Gastrocnemius medialis (tissue), 4 donors: ENCODE results near the gene TUBB3. TPM values are rescaled to one million over a fixed set of nuclear protein-coding genes. Genes with fewer than 3 reads are reported as not detected.

ENCODE experiments used
- ATAC-seq, 2 donors: fragments of 150-250 bp; one replicate each; pipeline ENCODE4 v1.9.1; 2016
- DNase-seq, 2 donors: peaks; one replicate each; pipeline ENCODE4 v3.0.0-alpha.2; 2019
- H3K27ac ChIP-seq, 4 donors: fragments of 200-600 bp; sonication (generic); 1 replicate in 1 of 4; 2 replicates in 3 of 4; pipeline ENCODE4 v1.5.1; 2016 to 2018; ENCODE audit warnings: mild to moderate bottlenecking in 2 of 4, moderate library complexity in 1 of 4
- H3K27me3 ChIP-seq, 3 donors: fragments of 200-600 bp; sonication (generic) in 2 of 3; 1 replicate in 1 of 3; 2 replicates in 2 of 3; pipeline versions ENCODE4 v1.5.1 to v1.6.0; 2016 to 2019; ENCODE audit warnings: mild to moderate bottlenecking in 1 of 3, moderate library complexity in 1 of 3
- H3K36me3 ChIP-seq, 2 donors: fragments of 200-600 bp; sonication (generic) in 1 of 2; one replicate each; pipeline ENCODE4 v1.5.1; 2017 to 2018
- H3K4me1 ChIP-seq, 2 donors: fragments of 200-600 bp; sonication (generic) in 1 of 2; one replicate each; pipeline ENCODE4 v1.5.1; 2016 to 2017; ENCODE audit warnings: mild to moderate bottlenecking in 2 of 2
- H3K4me3 ChIP-seq, 4 donors: fragments of 200-600 bp; sonication (generic) in 3 of 4; 1 replicate in 1 of 4; 2 replicates in 3 of 4; pipeline ENCODE4 v1.5.1; 2016 to 2019; ENCODE audit warnings: mild to moderate bottlenecking in 2 of 4
- H3K9me3 ChIP-seq, 3 donors: fragments of 200-600 bp; sonication (generic) in 2 of 3; 1 replicate in 1 of 3; 2 replicates in 2 of 3; pipeline ENCODE4 v1.5.1; 2016 to 2019
- CTCF ChIP-seq, 5 experiments: fragments of 450-650 bp in 3 of 5; fragments of 200-600 bp in 2 of 5; sonication (generic) in 2 of 5; IDR thresholded peaks in 4 of 5; conservative IDR thresholded peaks in 1 of 5; 1 replicate in 4 of 5; 2 replicates in 1 of 5; pipeline ENCODE4 v1.5.1; 2016 to 2019; ENCODE audit warnings: antibody characterized with exemption in 5 of 5, mild to moderate bottlenecking in 3 of 5, moderate library complexity in 3 of 5
- POLR2A ChIP-seq, 2 donors: fragments of 450-650 bp; IDR thresholded peaks; one replicate each; pipeline ENCODE4 v1.6.1; 2017; ENCODE audit warnings: antibody characterized with exemption in 2 of 2, mild to moderate bottlenecking in 2 of 2, moderate library complexity in 2 of 2
- in situ Hi-C, 4 donors: fragments of 200-750 bp; cut with MboI; loops; one replicate each; pipeline versions ENCODE4 v1.15.0 to v1.8.0; 2017; ENCODE audit warnings: low sequenced_read_pairs in 4 of 4
- intact Hi-C: fragments of 100-400 bp; cut with DNase I; formaldehyde crosslinking; loops from one replicate; pipeline ENCODE4 v1.15.1; 2023; ENCODE audit warnings: low total_unique reads
- total RNA-seq, 4 donors: library from RNA; depleted of rRNA; stranded (reverse); fragments of >200 nt; gene quantifications; one replicate each; pipeline versions ENCODE4 v1.1.0 to v1.2.3, GENCODE V29; 2016

The TUBB3 gene
- total RNA-seq, 4 donors from 2014 or later, result 1.1 TPM; not detected in 3

GRCh38 chr16:89938175-89938885, 15.2 kb downstream of the TUBB3 start:
- Histone ChIP-seq H3K4me1 (no peaks in the 10 kb centered on the region), H3K27ac (no peak overlapping the region), H3K4me3 (no peak overlapping the region), H3K36me3 (no peaks in the 10 kb centered on the region), H3K9me3 (no peaks in the 10 kb centered on the region), H3K27me3 (peaks cover 0 to 2% (median 0%) of the 10 kb centered on the region in 3 donors)
- no peak for TF ChIP-seq POLR2A (IDR thresholded peaks at IDR 0.05)
- TF ChIP-seq CTCF (IDR thresholded peaks at IDR 0.05 in 4 of 5, conservative IDR thresholded peaks at IDR 0.05 in 1 of 5), result no peak
- DNase-seq, result no peak
- intact Hi-C loops (no loop called here), in situ Hi-C loops (no loop called here)
- ATAC-seq, result no peak

- Histone ChIP-seq H3K4me3 (no peak overlapping the region), H3K4me1 (peaks cover 7 to 12% of the 10 kb centered on the region in 2 donors), H3K9me3 (no peaks in the 10 kb centered on the region), H3K27ac (no peak overlapping the region), H3K36me3 (no peaks in the 10 kb centered on the region), H3K27me3 (peaks cover 0 to 5% (median 0%) of the 10 kb centered on the region in 3 donors)
- TF ChIP-seq CTCF (IDR thresholded peaks at IDR 0.05 in 4 of 5, conservative IDR thresholded peaks at IDR 0.05 in 1 of 5), result no peak
- no peak for TF ChIP-seq POLR2A (IDR thresholded peaks at IDR 0.05)
- in situ Hi-C loops (no loop called here), intact Hi-C loops (no loop called here)
- DNase-seq (no peak), ATAC-seq (no peak)
Measured at GRCh38 chr16:89944773-89945172, 21.6 kb downstream of the TUBB3 start.

- Histone ChIP-seq H3K9me3 (no peaks in the 10 kb centered on the region), H3K4me1 (peaks cover 9 to 12% of the 10 kb centered on the region in 2 donors), H3K36me3 (no peaks in the 10 kb centered on the region), H3K4me3 (no peak overlapping the region), H3K27ac (no peak overlapping the region), H3K27me3 (peaks cover 0 to 2% (median 0%) of the 10 kb centered on the region in 3 donors)
- in situ Hi-C loops (no loop called here), intact Hi-C loops (no loop called here)
- TF ChIP-seq CTCF (IDR thresholded peaks at IDR 0.05 in 4 of 5, conservative IDR thresholded peaks at IDR 0.05 in 1 of 5) (no peak), POLR2A (IDR thresholded peaks at IDR 0.05) (no peak)
- DNase-seq (no peak), ATAC-seq (no peak)
Measured at GRCh38 chr16:89945654-89946053, 22.5 kb downstream of the TUBB3 start.

- Histone ChIP-seq H3K4me3 (no peak overlapping the region), H3K9me3 (no peaks in the 10 kb centered on the region), H3K36me3 (no peaks in the 10 kb centered on the region), H3K4me1 (peaks cover 9 to 12% of the 10 kb centered on the region in 2 donors), H3K27ac (no peak overlapping the region), H3K27me3 (peaks cover 0 to 2% (median 0%) of the 10 kb centered on the region in 3 donors)
- no peak for TF ChIP-seq POLR2A (IDR thresholded peaks at IDR 0.05)
- TF ChIP-seq CTCF (IDR thresholded peaks at IDR 0.05 in 4 of 5, conservative IDR thresholded peaks at IDR 0.05 in 1 of 5), result no peak
- ATAC-seq, result no peak
- in situ Hi-C loops, result no loop called here
- intact Hi-C loops, result no loop called here
- DNase-seq, result no peak
Measured at GRCh38 chr16:89946515-89946914, 23.4 kb downstream of the TUBB3 start.
